Measurements from ENCODE around the gene SLC9A2.

- no peak for TF ChIP-seq POLR2A (IDR thresholded peaks at IDR 0.05; ENCODE audit: low read depth, low read length)
- TF ChIP-seq POLR2AphosphoS5 (IDR thresholded peaks at IDR 0.05; ENCODE audit: low read depth, low read length), result no peak
- TF ChIP-seq TAF1 (IDR thresholded peaks at IDR 0.05; ENCODE audit: borderline replicate concordance, low read depth, low read length), result no peak
These were observed 18.0 kb downstream of the SLC9A2 start for GRCh38 chr2:102637358-102637757.

Measured in GM12892 (cell line).